GM21381 (cell line): ENCODE measurements around the gene OR6C2.
"Not testable (repeated sequence)": the region's sequence is repeated elsewhere in the genome, so short reads cannot be mapped to it uniquely, and the experiment has no call there.

Experiments
- ATAC-seq: cut with Tn5 transposase; IDR thresholded peaks from one replicate; pipeline ENCODE4 v1.9.1; 2021; ENCODE audit warnings: mild to moderate bottlenecking, moderate library complexity; ENCODE audit not compliant: unreplicated experiment

Gene OR6C2

GRCh38 chr12:55470088-55470829 lies 26.4 kb downstream of the OR6C2 start, which contains the start of gene OR6C70:
Gene OR6C70 (minus strand): TSS chr12:55470138. CDS start chr12:55470138, 0 bp downstream.
- ATAC-seq = no peak

DNA sequence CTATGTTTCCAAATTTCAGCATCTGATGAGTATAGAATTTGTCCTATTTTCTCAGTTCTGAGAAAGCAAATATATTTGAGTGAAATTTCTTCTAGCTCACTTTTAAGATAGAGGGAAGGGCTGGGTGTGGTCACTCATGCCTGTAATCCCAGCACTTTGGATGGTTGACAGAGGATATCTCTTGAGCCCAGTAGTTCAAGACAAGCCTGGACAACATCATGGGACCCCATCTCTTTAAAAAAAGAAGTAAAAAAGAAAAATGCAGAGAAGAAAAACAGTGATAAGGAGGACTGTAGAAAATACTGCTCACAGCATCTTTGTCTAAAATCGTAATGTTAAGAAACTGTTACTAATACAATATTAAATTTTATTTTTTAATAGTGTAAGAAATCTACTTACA lies 28.4 kb downstream of the OR6C2 start:
- ATAC-seq = no peak

- not testable (repeated sequence) for ATAC-seq
These were observed 35.3 kb downstream of the OR6C2 start for GRCh38 chr12:55479136-55479535.

- ATAC-seq = not testable (repeated sequence)
These were observed 40.4 kb downstream of the OR6C2 start for GRCh38 chr12:55484284-55484683.

DNA sequence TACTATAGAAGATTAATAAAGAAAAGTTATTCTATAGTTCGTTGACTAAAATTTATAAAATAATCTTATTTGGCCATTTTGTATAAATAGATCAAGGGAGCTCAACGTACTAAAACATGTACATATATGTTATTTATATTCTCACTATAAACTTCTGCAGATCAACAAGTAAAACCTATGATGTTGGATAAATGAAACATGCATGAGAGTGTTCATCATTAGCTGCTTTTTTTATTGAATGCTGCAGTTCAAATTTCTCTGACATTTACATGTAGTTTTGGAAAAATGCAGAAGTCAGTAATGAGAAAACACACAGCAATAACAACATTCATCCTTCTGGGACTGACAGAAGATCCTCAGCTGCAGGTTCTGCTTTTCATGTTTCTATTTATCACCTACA lies 48.2 kb downstream of the OR6C2 start, which contains the start of gene OR6C68:
TSS of gene OR6C68 (plus strand) at position 301 of the 400 bp plus-strand sequence. CDS start at position 301, 0 bp downstream.
- ATAC-seq = no peak

DNA sequence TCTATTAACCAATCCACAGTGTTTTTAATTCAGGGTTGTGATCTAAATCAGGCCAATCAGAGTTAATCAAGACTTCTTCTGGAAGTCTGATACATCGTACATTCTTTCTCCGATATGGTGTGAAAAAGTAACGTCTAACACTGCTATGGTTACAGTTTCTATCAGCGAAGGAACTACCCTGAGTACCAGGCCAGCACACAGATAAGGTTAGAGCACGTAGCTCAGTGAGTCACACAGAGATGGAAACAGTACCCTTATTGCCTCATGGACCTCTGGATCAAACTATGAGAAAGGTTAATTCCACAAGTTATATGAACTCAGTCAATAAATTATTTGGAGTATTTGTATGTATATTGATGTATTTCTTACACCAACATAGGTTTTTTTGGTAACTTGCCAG lies 51.6 kb downstream of the OR6C2 start:
- ATAC-seq = no peak

DNA sequence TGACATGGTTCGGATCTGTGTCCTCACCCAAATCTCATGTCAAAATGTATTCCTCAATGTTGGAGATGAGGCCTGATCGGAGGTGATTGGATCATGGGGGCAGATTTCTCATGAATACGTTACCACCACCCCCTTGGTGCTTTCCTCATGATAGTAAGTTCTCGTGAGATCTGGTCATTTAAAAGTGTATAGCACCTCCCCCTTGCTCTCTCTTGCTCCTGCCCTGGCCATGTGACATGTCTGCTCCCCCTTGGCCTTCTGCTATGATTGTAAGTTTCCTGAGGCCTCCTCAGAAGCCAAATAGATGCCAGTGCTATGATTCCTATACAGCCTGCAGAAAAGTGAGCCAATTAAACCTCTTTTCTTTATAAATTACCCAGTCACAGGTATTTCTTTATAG lies 55.4 kb downstream of the OR6C2 start:
- ATAC-seq = no peak

DNA sequence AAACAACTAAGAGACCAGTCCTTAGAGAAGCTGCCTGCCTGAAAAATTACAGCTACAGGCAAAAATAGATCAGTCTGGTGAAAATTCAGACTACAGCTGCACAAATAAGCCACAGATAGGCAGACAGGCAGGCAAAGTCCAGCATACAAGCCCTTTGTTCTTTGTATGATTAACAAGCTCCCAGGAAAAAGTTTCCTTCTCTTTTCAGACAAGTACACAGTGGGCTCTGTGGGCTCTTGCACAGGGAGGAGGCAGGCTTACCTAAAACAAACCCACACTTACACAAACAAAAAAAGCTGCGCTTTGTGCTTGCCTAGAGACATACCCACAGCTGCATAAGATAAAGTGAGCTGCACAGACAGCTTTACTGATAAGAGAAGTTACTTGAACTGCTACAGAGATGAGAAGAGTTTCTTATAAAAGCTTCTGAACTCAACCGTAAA lies 56.0 kb downstream of the OR6C2 start:
- ATAC-seq = no peak

DNA sequence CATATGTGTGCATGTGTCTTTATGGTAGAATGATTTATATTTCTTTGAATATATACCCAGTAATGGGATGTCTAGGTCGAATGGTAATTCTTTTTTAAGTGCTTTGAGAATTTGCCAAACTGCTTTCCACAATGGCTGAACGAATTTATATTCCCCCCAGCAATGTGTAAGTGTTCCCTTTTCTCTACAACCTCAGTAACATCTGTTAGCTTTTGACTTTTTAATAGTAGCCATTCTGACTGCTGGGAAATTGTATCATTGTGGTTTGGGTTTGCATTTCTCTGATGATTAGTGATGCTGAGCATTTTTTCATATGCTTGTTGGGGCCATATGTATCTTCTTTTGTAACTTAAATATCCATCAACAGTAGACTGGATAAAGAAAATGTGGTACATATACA lies 57.7 kb downstream of the OR6C2 start:
- ATAC-seq = no peak
